ENCODE measurements around the gene CPTP. TPM values are rescaled to one million over a fixed set of nuclear protein-coding genes. Genes with fewer than 3 reads are reported as not detected.

The CPTP gene
- total RNA-seq, 1 donor from 2014 or later: 10.8 TPM

- DNase-seq (ENCODE audit: low read depth in 2 of 2): no peak
Measured at GRCh38 chr1:1334835-1335234, 10.2 kb downstream of the CPTP start.

- DNase-seq (ENCODE audit: low read depth in 2 of 2): no peak
Measured at GRCh38 chr1:1335283-1335682, 10.7 kb downstream of the CPTP start.

GRCh38 chr1:1335792-1336248 is 11.2 kb downstream of the CPTP start:
- no peak for DNase-seq (ENCODE audit: low read depth in 2 of 2)

GRCh38 chr1:1336446-1336845 is 11.8 kb downstream of the CPTP start:
- no peak for DNase-seq (ENCODE audit: low read depth in 2 of 2)

GRCh38 chr1:1336931-1337792 is 12.6 kb downstream of the CPTP start:
- DNase-seq (ENCODE audit: low read depth in 2 of 2): no peak

GRCh38 chr1:1337793-1338147 is 13.2 kb downstream of the CPTP start:
- DNase-seq (ENCODE audit: low read depth in 2 of 2): no peak

- DNase-seq (ENCODE audit: low read depth in 2 of 2): no peak
Measured at GRCh38 chr1:1338278-1338677, 13.7 kb downstream of the CPTP start.

GRCh38 chr1:1340185-1340584 is 15.6 kb downstream of the CPTP start:
- DNase-seq (ENCODE audit: low read depth in 2 of 2): no peak

GRCh38 chr1:1340791-1341548 is 16.4 kb downstream of the CPTP start:
- DNase-seq (ENCODE audit: low read depth in 2 of 2): no peak

- no peak for DNase-seq (ENCODE audit: low read depth in 2 of 2)
Measured at GRCh38 chr1:1341549-1342021, 17.0 kb downstream of the CPTP start.

- DNase-seq (ENCODE audit: low read depth in 2 of 2): no peak
Measured at GRCh38 chr1:1342061-1342562, 17.5 kb downstream of the CPTP start.

GRCh38 chr1:1342584-1343115 is 18.0 kb downstream of the CPTP start:
- no peak for DNase-seq (ENCODE audit: low read depth in 2 of 2)

- no peak for DNase-seq (ENCODE audit: low read depth in 2 of 2)
Measured at GRCh38 chr1:1343811-1344421, 19.3 kb downstream of the CPTP start.

- DNase-seq (ENCODE audit: low read depth in 2 of 2): peak in 1 of 2 donors; percentile 29
Measured at GRCh38 chr1:1344655-1345361, 20.2 kb downstream of the CPTP start.

GRCh38 chr1:1345384-1345783 is 20.8 kb downstream of the CPTP start:
- no peak for DNase-seq (ENCODE audit: low read depth in 2 of 2)

- DNase-seq (ENCODE audit: low read depth in 2 of 2): no peak
Measured at GRCh38 chr1:1345860-1346500, 21.4 kb downstream of the CPTP start.

GRCh38 chr1:1346501-1346890 is 21.9 kb downstream of the CPTP start:
- no peak for DNase-seq (ENCODE audit: low read depth in 2 of 2)

- DNase-seq (ENCODE audit: low read depth in 2 of 2): no peak
Measured at GRCh38 chr1:1347026-1347595, 22.5 kb downstream of the CPTP start.

GRCh38 chr1:1347663-1348419 is 23.2 kb downstream of the CPTP start:
- peak in 1 of 2 donors; percentile 25 for DNase-seq (ENCODE audit: low read depth in 2 of 2)
